H1 (cell line): ENCODE results near the gene RBMS1. TPM values are rescaled to one million over a fixed set of nuclear protein-coding genes. Genes with fewer than 3 reads are reported as not detected.

Experiments used
- ATF2 ChIP-seq: IDR thresholded peaks from 2 replicates; pipeline ENCODE4 v1.6.1; 2012; ENCODE audit warnings: low read length, inconsistent platforms
- CHD7 ChIP-seq: fragments of 300-600 bp; sonication (generic); IDR thresholded peaks from 2 replicates; pipeline ENCODE4 v1.7.1; 2012; ENCODE audit warnings: low read length, moderate library complexity, mild to moderate bottlenecking, inconsistent platforms; ENCODE audit not compliant: insufficient replicate concordance
- FOSL1 ChIP-seq: IDR thresholded peaks from 2 replicates; pipeline ENCODE4 v1.6.1; 2011; ENCODE audit warnings: mild to moderate bottlenecking, low read depth, low read length, moderate library complexity; ENCODE audit not compliant: insufficient read depth
- KDM4A ChIP-seq: IDR thresholded peaks from one replicate; pipeline ENCODE4 v1.7.1; 2012; ENCODE audit warnings: low read depth, mild to moderate bottlenecking, moderate library complexity, low read length, inconsistent platforms; ENCODE audit not compliant: severe bottlenecking
- NANOG ChIP-seq: IDR thresholded peaks from 2 replicates; pipeline ENCODE4 v1.6.1; 2011; ENCODE audit warnings: low read length, low read depth, mild to moderate bottlenecking, inconsistent platforms; ENCODE audit not compliant: insufficient read depth, poor library complexity, severe bottlenecking
- POU5F1 ChIP-seq: IDR thresholded peaks from 2 replicates; pipeline ENCODE4 v1.6.1; 2011; ENCODE audit warnings: low read depth, mild to moderate bottlenecking, low read length, moderate library complexity
- RAD21 ChIP-seq, 2 experiments: IDR thresholded peaks in 1 of 2; conservative IDR thresholded peaks in 1 of 2; 2 replicates each; pipeline ENCODE4 v1.6.1; 2011; ENCODE audit warnings: low read depth in 2 of 2, low read length in 2 of 2, improper control_type of control experiment in 1 of 2, inconsistent platforms in 1 of 2, mild to moderate bottlenecking in 1 of 2, moderate library complexity in 1 of 2
- RNF2 ChIP-seq: fragments of 200-900, 300-1000 bp; sonication (generic); IDR thresholded peaks from 2 replicates; pipeline ENCODE4 v1.7.1; 2016; ENCODE audit warnings: borderline replicate concordance, low read depth, mild to moderate bottlenecking, antibody characterized with exemption, low read length; ENCODE audit not compliant: poor library complexity, severe bottlenecking; ENCODE audit errors: missing control alignments
- polyA plus RNA-seq, 7 experiments: library from polyadenylated mRNA; depleted of rRNA in 3 of 7; stranded (reverse) in 5 of 7; unstranded in 2 of 7; fragments of >200 nt in 5 of 7; fragments of 200-250 nt in 2 of 7; gene quantifications; 1 replicate in 5 of 7; 2 replicates in 1 of 7; 4 replicates in 1 of 7; pipeline versions ENCODE4 v1.2.1 to v1.2.3, GENCODE V29; 2011 to 2013; ENCODE audit warnings: missing spikeins in 2 of 7, mixed read lengths in 2 of 7
- total RNA-seq: library from RNA; stranded (reverse); fragmentation: NEBNext Ultra II Directional; extraction: Animal tissue kit (Norgen Biotek cat#: 25700); gene quantifications from 2 replicates; pipeline ENCODE4 v1.2.1, GENCODE V29; 2021

The RBMS1 gene
- total and polyA plus RNA-seq, 2 of the 8 experiments (the other 6 are each of a cell fraction or from before 2014, with no cell fraction given) = 53.7 to 60.0 TPM

GRCh38 chr2:160335441-160335840 is 158.2 kb downstream of the RBMS1 start (continued):
- TF ChIP-seq CHD7 = no peak
- TF ChIP-seq FOSL1 = no peak
- TF ChIP-seq KDM4A = no peak
- no peak for TF ChIP-seq ATF2
- no peak for TF ChIP-seq POU5F1
- no peak for TF ChIP-seq NANOG
- no peak for TF ChIP-seq RAD21 (IDR thresholded peaks at IDR 0.05 in 1 of 2, conservative IDR thresholded peaks at IDR 0.05 in 1 of 2; ENCODE audit: low read depth in 2 of 2, low read length in 2 of 2)
- no peak for TF ChIP-seq RNF2
